SK-N-SH treated with all-trans-retinoic acid at 6 μM for 48 hours (cell line): Measurements from ENCODE around the gene KIF2A.

Experiments used
- ATAC-seq: fragments of 200-7000 bp; cut with Tn5 transposase; 3 replicates; pipeline ENCODE4 v1.9.1; 2020; ENCODE audit warnings: mild to moderate bottlenecking, moderate library complexity
- ARNTL ChIP-seq: fragments of 450-650 bp; formaldehyde crosslinking; IDR thresholded peaks from 2 replicates; pipeline ENCODE4 v1.5.0; 2020; ENCODE audit warnings: low read depth, mild to moderate bottlenecking, moderate library complexity, borderline replicate concordance
- BACH2 ChIP-seq: fragments of 250-450 bp; sonication (Bioruptor Pico); IDR thresholded peaks from 2 replicates; pipeline ENCODE4 v1.9.0; 2021; ENCODE audit warnings: mild to moderate bottlenecking, borderline replicate concordance
- ESRRG ChIP-seq: fragments of 250-450 bp; sonication (Bioruptor Pico); IDR thresholded peaks from 2 replicates; pipeline ENCODE4 v1.6.1; 2021; ENCODE audit warnings: mild to moderate bottlenecking
- GLIS3 ChIP-seq: fragments of 250-450 bp; sonication (Bioruptor Pico); IDR thresholded peaks from 2 replicates; pipeline ENCODE4 v1.5.0; 2020; ENCODE audit warnings: mild to moderate bottlenecking, moderate library complexity
- ISL1 ChIP-seq: fragments of 250-450 bp; sonication (Bioruptor Pico); IDR thresholded peaks from 2 replicates; pipeline ENCODE4 v2.1.2; 2022; ENCODE audit warnings: mild to moderate bottlenecking, moderate library complexity
- OSR1 ChIP-seq: fragments of 250-450 bp; sonication (Bioruptor Pico); IDR thresholded peaks from 2 replicates; pipeline ENCODE4 v1.8.0; 2022; ENCODE audit warnings: moderate library complexity, mild to moderate bottlenecking, inconsistent platforms
- PPARA ChIP-seq: fragments of 250-450 bp; sonication (Bioruptor Pico); IDR thresholded peaks from 2 replicates; pipeline ENCODE4 v1.5.0; 2020; ENCODE audit warnings: mild to moderate bottlenecking, borderline replicate concordance
- RARB ChIP-seq: fragments of 250-450 bp; sonication (Bioruptor Pico); IDR thresholded peaks from 2 replicates; pipeline ENCODE4 v1.8.0; 2021; ENCODE audit warnings: mild to moderate bottlenecking, moderate library complexity
- SNAI2 ChIP-seq: fragments of 250-450 bp; sonication (Bioruptor Pico); IDR thresholded peaks from 2 replicates; pipeline ENCODE4 v1.5.0; 2020; ENCODE audit warnings: mild to moderate bottlenecking, moderate library complexity
- TCF4 ChIP-seq: fragments of 250-450 bp; sonication (Bioruptor Pico); IDR thresholded peaks from 2 replicates; pipeline ENCODE4 v1.8.0; 2021; ENCODE audit warnings: mild to moderate bottlenecking, moderate library complexity, borderline replicate concordance
- TOX ChIP-seq: fragments of 250-450 bp; sonication (Bioruptor Pico); IDR thresholded peaks from 2 replicates; pipeline ENCODE4 v1.8.0; 2021; ENCODE audit warnings: mild to moderate bottlenecking, moderate library complexity, borderline replicate concordance
- ZC3H10 ChIP-seq: fragments of 250-450 bp; sonication (Bioruptor Pico); IDR thresholded peaks from 2 replicates; pipeline ENCODE4 v1.5.1; 2021; ENCODE audit warnings: mild to moderate bottlenecking, moderate library complexity
- ZFP3 ChIP-seq: fragments of 250-450 bp; sonication (Bioruptor Pico); IDR thresholded peaks from 2 replicates; pipeline ENCODE4 v1.5.0; 2020; ENCODE audit warnings: mild to moderate bottlenecking, moderate library complexity
- ZNF565 ChIP-seq: fragments of 450-650 bp; formaldehyde crosslinking; conservative IDR thresholded peaks from 2 replicates; pipeline ENCODE4 v1.5.0; 2020; ENCODE audit warnings: low read depth, mild to moderate bottlenecking, moderate library complexity
- ZNF70 ChIP-seq: fragments of 450-650 bp; formaldehyde crosslinking; IDR thresholded peaks from 2 replicates; pipeline ENCODE4 v1.5.0; 2020; ENCODE audit warnings: mild to moderate bottlenecking, moderate library complexity
- ZNF8 ChIP-seq: fragments of 450-650 bp; formaldehyde crosslinking; IDR thresholded peaks from 2 replicates; pipeline ENCODE4 v1.5.0; 2020; ENCODE audit warnings: mild to moderate bottlenecking, moderate library complexity
- TF ChIP-seq, protein P1 (sequence below): fragments of 250-450 bp; sonication (Bioruptor Pico); IDR thresholded peaks from 2 replicates; pipeline ENCODE4 v1.5.0; 2020; ENCODE audit warnings: mild to moderate bottlenecking, moderate library complexity
- TF ChIP-seq, protein P2 (sequence below): fragments of 250-450 bp; sonication (Bioruptor Pico); IDR thresholded peaks from 2 replicates; pipeline ENCODE4 v1.5.1; 2021; ENCODE audit warnings: mild to moderate bottlenecking, moderate library complexity
- TF ChIP-seq, protein P3 (sequence below): fragments of 250-450 bp; sonication (Bioruptor Pico); IDR thresholded peaks from 2 replicates; pipeline ENCODE4 v1.8.0; 2020; ENCODE audit warnings: mild to moderate bottlenecking, moderate library complexity, borderline replicate concordance
- TF ChIP-seq, protein P4 (sequence below): fragments of 250-450 bp; sonication (Bioruptor Pico); IDR thresholded peaks from 2 replicates; pipeline ENCODE4 v1.8.0; 2021; ENCODE audit warnings: low read depth, mild to moderate bottlenecking, moderate library complexity, borderline replicate concordance
- TF ChIP-seq, protein P5 (sequence below): fragments of 250-450 bp; sonication (Bioruptor Pico); IDR thresholded peaks from 2 replicates; pipeline ENCODE4 v1.5.1; 2020; ENCODE audit warnings: low read depth, mild to moderate bottlenecking, moderate library complexity

Gene KIF2A

DNA sequence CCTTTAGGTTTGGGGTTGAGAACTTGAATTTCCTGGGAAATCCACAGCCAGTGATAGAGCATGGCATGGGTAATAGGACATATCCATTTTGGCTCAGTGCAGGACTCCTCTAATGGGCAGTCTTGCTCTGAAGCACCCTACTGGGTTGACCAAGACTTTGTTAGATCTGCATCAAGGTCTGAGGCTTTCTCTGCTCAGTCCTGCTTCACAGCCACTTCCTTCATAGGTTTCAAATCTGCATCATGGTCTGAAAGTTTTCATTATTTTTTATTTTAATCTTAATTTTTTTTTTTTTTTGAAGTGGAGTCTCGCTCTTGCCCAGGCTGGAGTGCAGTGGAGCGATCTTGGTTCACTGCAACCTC lies 36.5 kb downstream of the KIF2A start:
- no peak for ATAC-seq
- TF ChIP-seq ISL1 (CRISPR knock-in tag) (no peak), ESRRG (CRISPR knock-in tag) (no peak), SNAI2 (CRISPR knock-in tag) (no peak), ARNTL (CRISPR knock-in tag) (no peak), ZNF8 (CRISPR knock-in tag) (no peak), TOX (CRISPR knock-in tag) (no peak), GLIS3 (CRISPR knock-in tag) (no peak)
- TF ChIP-seq, all 23 proteins: peak for 0

DNA sequence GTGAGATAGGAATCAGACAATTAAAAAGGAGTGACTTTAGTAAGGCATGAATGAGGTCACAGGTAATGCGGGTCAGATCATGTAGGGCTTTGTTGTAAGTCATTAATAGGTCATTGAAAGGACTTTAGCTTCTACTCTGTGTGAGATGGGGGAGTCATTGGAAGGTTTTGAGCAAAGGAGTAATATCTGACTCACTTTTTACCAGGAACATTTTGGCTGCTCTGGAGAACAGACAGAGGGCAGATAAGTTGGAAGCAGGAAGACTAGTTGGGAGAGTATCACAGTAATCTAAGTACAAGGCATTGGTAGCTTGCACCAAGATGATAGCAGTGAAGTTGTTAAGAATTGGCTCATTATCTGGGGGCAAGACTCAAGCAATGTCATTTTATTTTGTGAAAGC lies 37.4 kb downstream of the KIF2A start:
- ATAC-seq: no peak
- TF ChIP-seq GLIS3 (CRISPR knock-in tag): no peak
- no peak for TF ChIP-seq RARB (CRISPR knock-in tag)
- no peak for TF ChIP-seq ARNTL (CRISPR knock-in tag)
- no peak for TF ChIP-seq TOX (CRISPR knock-in tag)
- no peak for TF ChIP-seq ZNF70 (CRISPR knock-in tag)
- no peak for TF ChIP-seq ZC3H10 (CRISPR knock-in tag)
- no peak for TF ChIP-seq ZNF8 (CRISPR knock-in tag)
- TF ChIP-seq, protein P1, sequence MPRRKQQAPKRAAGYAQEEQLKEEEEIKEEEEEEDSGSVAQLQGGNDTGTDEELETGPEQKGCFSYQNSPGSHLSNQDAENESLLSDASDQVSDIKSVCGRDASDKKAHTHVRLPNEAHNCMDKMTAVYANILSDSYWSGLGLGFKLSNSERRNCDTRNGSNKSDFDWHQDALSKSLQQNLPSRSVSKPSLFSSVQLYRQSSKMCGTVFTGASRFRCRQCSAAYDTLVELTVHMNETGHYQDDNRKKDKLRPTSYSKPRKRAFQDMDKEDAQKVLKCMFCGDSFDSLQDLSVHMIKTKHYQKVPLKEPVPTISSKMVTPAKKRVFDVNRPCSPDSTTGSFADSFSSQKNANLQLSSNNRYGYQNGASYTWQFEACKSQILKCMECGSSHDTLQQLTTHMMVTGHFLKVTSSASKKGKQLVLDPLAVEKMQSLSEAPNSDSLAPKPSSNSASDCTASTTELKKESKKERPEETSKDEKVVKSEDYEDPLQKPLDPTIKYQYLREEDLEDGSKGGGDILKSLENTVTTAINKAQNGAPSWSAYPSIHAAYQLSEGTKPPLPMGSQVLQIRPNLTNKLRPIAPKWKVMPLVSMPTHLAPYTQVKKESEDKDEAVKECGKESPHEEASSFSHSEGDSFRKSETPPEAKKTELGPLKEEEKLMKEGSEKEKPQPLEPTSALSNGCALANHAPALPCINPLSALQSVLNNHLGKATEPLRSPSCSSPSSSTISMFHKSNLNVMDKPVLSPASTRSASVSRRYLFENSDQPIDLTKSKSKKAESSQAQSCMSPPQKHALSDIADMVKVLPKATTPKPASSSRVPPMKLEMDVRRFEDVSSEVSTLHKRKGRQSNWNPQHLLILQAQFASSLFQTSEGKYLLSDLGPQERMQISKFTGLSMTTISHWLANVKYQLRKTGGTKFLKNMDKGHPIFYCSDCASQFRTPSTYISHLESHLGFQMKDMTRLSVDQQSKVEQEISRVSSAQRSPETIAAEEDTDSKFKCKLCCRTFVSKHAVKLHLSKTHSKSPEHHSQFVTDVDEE: no peak
- TF ChIP-seq ISL1 (CRISPR knock-in tag): no peak
- TF ChIP-seq, protein P2, sequence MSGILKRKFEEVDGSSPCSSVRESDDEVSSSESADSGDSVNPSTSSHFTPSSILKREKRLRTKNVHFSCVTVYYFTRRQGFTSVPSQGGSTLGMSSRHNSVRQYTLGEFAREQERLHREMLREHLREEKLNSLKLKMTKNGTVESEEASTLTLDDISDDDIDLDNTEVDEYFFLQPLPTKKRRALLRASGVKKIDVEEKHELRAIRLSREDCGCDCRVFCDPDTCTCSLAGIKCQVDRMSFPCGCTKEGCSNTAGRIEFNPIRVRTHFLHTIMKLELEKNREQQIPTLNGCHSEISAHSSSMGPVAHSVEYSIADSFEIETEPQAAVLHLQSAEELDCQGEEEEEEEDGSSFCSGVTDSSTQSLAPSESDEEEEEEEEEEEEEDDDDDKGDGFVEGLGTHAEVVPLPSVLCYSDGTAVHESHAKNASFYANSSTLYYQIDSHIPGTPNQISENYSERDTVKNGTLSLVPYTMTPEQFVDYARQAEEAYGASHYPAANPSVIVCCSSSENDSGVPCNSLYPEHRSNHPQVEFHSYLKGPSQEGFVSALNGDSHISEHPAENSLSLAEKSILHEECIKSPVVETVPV (CRISPR knock-in tag): no peak
- no peak for TF ChIP-seq ZFP3 (CRISPR knock-in tag)
- no peak for TF ChIP-seq TCF4 (CRISPR knock-in tag)
- TF ChIP-seq, protein P3, sequence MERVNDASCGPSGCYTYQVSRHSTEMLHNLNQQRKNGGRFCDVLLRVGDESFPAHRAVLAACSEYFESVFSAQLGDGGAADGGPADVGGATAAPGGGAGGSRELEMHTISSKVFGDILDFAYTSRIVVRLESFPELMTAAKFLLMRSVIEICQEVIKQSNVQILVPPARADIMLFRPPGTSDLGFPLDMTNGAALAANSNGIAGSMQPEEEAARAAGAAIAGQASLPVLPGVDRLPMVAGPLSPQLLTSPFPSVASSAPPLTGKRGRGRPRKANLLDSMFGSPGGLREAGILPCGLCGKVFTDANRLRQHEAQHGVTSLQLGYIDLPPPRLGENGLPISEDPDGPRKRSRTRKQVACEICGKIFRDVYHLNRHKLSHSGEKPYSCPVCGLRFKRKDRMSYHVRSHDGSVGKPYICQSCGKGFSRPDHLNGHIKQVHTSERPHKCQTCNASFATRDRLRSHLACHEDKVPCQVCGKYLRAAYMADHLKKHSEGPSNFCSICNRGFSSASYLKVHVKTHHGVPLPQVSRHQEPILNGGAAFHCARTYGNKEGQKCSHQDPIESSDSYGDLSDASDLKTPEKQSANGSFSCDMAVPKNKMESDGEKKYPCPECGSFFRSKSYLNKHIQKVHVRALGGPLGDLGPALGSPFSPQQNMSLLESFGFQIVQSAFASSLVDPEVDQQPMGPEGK: no peak
- TF ChIP-seq, protein P4, sequence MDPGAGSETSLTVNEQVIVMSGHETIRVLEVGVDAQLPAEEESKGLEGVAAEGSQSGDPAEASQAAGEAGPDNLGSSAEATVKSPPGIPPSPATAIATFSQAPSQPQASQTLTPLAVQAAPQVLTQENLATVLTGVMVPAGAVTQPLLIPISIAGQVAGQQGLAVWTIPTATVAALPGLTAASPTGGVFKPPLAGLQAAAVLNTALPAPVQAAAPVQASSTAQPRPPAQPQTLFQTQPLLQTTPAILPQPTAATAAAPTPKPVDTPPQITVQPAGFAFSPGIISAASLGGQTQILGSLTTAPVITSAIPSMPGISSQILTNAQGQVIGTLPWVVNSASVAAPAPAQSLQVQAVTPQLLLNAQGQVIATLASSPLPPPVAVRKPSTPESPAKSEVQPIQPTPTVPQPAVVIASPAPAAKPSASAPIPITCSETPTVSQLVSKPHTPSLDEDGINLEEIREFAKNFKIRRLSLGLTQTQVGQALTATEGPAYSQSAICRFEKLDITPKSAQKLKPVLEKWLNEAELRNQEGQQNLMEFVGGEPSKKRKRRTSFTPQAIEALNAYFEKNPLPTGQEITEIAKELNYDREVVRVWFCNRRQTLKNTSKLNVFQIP (CRISPR knock-in tag): no peak
- no peak for TF ChIP-seq BACH2
- no peak for TF ChIP-seq PPARA (CRISPR knock-in tag)
- no peak for TF ChIP-seq ESRRG (CRISPR knock-in tag)

DNA sequence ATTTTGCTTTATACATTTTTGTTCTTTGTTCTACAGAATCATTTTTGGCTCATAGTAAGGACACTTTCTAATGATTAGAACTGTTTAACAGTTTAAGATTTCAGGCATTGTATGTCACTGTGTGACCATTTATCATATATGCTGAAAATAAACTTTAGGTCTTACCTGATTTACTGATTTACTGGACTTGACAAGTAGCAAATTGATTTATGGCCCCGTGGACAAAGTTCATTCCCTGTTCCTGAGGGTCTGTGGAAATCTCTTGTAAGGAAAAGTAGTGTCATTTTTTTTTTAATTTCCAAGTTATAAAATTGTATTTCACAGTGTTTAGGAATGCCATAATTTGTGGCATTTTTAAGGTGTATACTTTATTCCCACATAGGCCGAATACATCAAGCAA lies 40.7 kb downstream of the KIF2A start:
- TF ChIP-seq ARNTL (CRISPR knock-in tag): no peak
- no peak for TF ChIP-seq ESRRG (CRISPR knock-in tag)
- TF ChIP-seq, protein P3: no peak
- no peak for TF ChIP-seq PPARA (CRISPR knock-in tag)
- TF ChIP-seq ZC3H10 (CRISPR knock-in tag): no peak
- no peak for TF ChIP-seq OSR1 (CRISPR knock-in tag)
- TF ChIP-seq, protein P5, sequence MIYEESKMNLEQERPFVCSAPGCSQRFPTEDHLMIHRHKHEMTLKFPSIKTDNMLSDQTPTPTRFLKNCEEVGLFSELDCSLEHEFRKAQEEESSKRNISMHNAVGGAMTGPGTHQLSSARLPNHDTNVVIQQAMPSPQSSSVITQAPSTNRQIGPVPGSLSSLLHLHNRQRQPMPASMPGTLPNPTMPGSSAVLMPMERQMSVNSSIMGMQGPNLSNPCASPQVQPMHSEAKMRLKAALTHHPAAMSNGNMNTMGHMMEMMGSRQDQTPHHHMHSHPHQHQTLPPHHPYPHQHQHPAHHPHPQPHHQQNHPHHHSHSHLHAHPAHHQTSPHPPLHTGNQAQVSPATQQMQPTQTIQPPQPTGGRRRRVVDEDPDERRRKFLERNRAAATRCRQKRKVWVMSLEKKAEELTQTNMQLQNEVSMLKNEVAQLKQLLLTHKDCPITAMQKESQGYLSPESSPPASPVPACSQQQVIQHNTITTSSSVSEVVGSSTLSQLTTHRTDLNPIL: no peak
- TF ChIP-seq ISL1 (CRISPR knock-in tag): no peak
- no peak for TF ChIP-seq ZFP3 (CRISPR knock-in tag)
- no peak for TF ChIP-seq TOX (CRISPR knock-in tag)
- TF ChIP-seq BACH2: no peak
- TF ChIP-seq, protein P4 (CRISPR knock-in tag): no peak
- TF ChIP-seq TCF4 (CRISPR knock-in tag): no peak
- no peak for TF ChIP-seq ZNF565 (CRISPR knock-in tag)
- no peak for TF ChIP-seq ZNF70 (CRISPR knock-in tag)
- ATAC-seq: no peak
